Adrenal gland (tissue), 12 donors: ENCODE measurements around the gene PELI2. TPM values are rescaled to one million over a fixed set of nuclear protein-coding genes. Genes with fewer than 3 reads are reported as not detected.

Experiments
- DNase-seq, 7 donors: peaks; one replicate each; pipeline ENCODE4 v3.0.0-alpha.2; 2019 to 2020
- H3K27ac ChIP-seq, 5 donors: fragments of 200-600 bp; sonication (generic) in 4 of 5; 1 replicate in 3 of 5; 2 replicates in 2 of 5; pipeline versions ENCODE4 v1.5.1 to v1.8.0; 2016 to 2020; ENCODE audit warnings: mild to moderate bottlenecking in 1 of 5
- H3K27me3 ChIP-seq: fragments of 200-600 bp; 2 replicates; pipeline ENCODE4 v1.8.0; 2021
- H3K36me3 ChIP-seq, 2 donors: fragments of 200-600 bp; replicated peaks in 1 of 2; 1 replicate in 1 of 2; 2 replicates in 1 of 2; pipeline versions ENCODE4 v1.5.1 to v1.8.0; 2018 to 2022
- H3K4me1 ChIP-seq, 2 donors: fragments of 200-600 bp; replicated peaks in 1 of 2; 1 replicate in 1 of 2; 2 replicates in 1 of 2; pipeline versions ENCODE4 v1.5.1 to v1.8.0; 2018 to 2021
- H3K4me3 ChIP-seq, 4 donors: fragments of 200-600 bp; sonication (generic) in 3 of 4; one replicate each; pipeline ENCODE4 v1.5.1; 2016 to 2018
- H3K9me3 ChIP-seq, 3 donors: fragments of 200-600 bp; sonication (generic) in 1 of 3; replicated peaks in 1 of 3; 1 replicate in 2 of 3; 2 replicates in 1 of 3; pipeline versions ENCODE4 v1.5.1 to v1.8.0; 2016 to 2021
- CTCF ChIP-seq, 6 experiments: fragments of 450-650 bp in 4 of 6; fragments of 200-600 bp in 2 of 6; sonication (generic) in 1 of 6; IDR thresholded peaks; 1 replicate in 5 of 6; 2 replicates in 1 of 6; pipeline versions ENCODE4 v1.5.1 to v1.8.0; 2016 to 2021; ENCODE audit warnings: antibody characterized with exemption in 6 of 6, mild to moderate bottlenecking in 2 of 6, moderate library complexity in 1 of 6
- POLR2A ChIP-seq, 2 donors: fragments of 450-650 bp; IDR thresholded peaks; one replicate each; pipeline ENCODE4 v1.6.1; 2017; ENCODE audit warnings: antibody characterized with exemption in 2 of 2, mild to moderate bottlenecking in 2 of 2, moderate library complexity in 1 of 2
- WGBS, 4 donors: extraction: QIAGEN DNeasy Blood & Tissue Kit in 2 of 4; methylation state at CpG; one replicate each; pipeline versions ENCODE4 v1.1.5 to v1.1.7; 2013 to 2017; 5-methylcytosine and 5-hydroxymethylcytosine counted together
- intact Hi-C, 2 donors: fragments of 100-400 bp; cut with DNase I; formaldehyde crosslinking; loops; one replicate each; pipeline versions ENCODE4 v1.14.1 to v1.15.0; 2022 to 2023
- polyA plus RNA-seq, 3 donors: library from polyadenylated mRNA; stranded (reverse); fragments of 200-250 nt in 2 of 3; fragments of 350-450 nt in 1 of 3; fragmentation: Illumina TruSeq in 1 of 3; extraction: RNeasy Lipid Tissue Mini Kit (QIAGEN cat#74804) in 1 of 3; gene quantifications; one replicate each; pipeline ENCODE4 v1.2.3, GENCODE V29; 2013 to 2014
- total RNA-seq, 9 donors: library from RNA; depleted of rRNA in 4 of 9; stranded (reverse); fragments of >200 nt in 4 of 9; fragments of 120-200 nt in 1 of 9; fragmentation: NEBNext Ultra II Directional in 1 of 9; extraction: Animal tissue kit (Norgen Biotek cat#: 25700) in 1 of 9; gene quantifications; one replicate each; pipeline versions ENCODE4 v1.1.0 to v1.2.4, GENCODE V29; 2013 to 2023
- donor health status: healthy with polysubstance abuse.
- donor health status: Bipolar disorder and iron deficiency.
- donor health status: DM: yes; HTN: yes; CAD: no.
- donor health status: DM: no; HTN: no; CAD: no.
- donor health status: DM: no; HTN: no; CAD: no.
- donor health status: DM: yes; HTN: yes; CAD: no.

PELI2 gene
- total and polyA plus RNA-seq, 12 donors: 1.4 to 14.1 (median 5.9) TPM

- DNase-seq: no peak
- intact Hi-C loops: no loop called here
- no peaks in the 10 kb centered on the region for H3K9me3 ChIP-seq
- no peaks in the 10 kb centered on the region for H3K4me1 ChIP-seq
- H3K36me3 ChIP-seq: no peaks in the 10 kb centered on the region
- no peaks in the 10 kb centered on the region for H3K27me3 ChIP-seq
- H3K4me3 ChIP-seq: no peak overlapping the region
- 65 to 91% (median 78%) methylated on average over 9 of the region's 9 CpGs for WGBS, 4 donors
- no peak for TF ChIP-seq CTCF (IDR thresholded peaks at IDR 0.05)
- TF ChIP-seq POLR2A (IDR thresholded peaks at IDR 0.05): no peak
- no peak overlapping the region for H3K27ac ChIP-seq
These were observed 19.6 kb downstream of the PELI2 start for GRCh38 chr14:56137849-56138248.

GRCh38 chr14:56138928-56139327 lies 20.7 kb downstream of the PELI2 start:
- no peak for TF ChIP-seq POLR2A (IDR thresholded peaks at IDR 0.05)
- no peak for TF ChIP-seq CTCF (IDR thresholded peaks at IDR 0.05)
- no peak for DNase-seq
- H3K4me3 ChIP-seq: no peak overlapping the region
- H3K9me3 ChIP-seq: no peaks in the 10 kb centered on the region
- H3K4me1 ChIP-seq: no peaks in the 10 kb centered on the region
- WGBS, 4 donors: 66 to 85% (median 71%) methylated on average over 2 of the region's 2 CpGs
- no peaks in the 10 kb centered on the region for H3K36me3 ChIP-seq
- no peaks in the 10 kb centered on the region for H3K27me3 ChIP-seq
- intact Hi-C loops: no loop called here
- no peak overlapping the region for H3K27ac ChIP-seq

GRCh38 chr14:56142314-56142713 lies 24.1 kb downstream of the PELI2 start:
- Histone ChIP-seq H3K36me3 (no peaks in the 10 kb centered on the region), H3K27me3 (no peaks in the 10 kb centered on the region), H3K4me1 (no peaks in the 10 kb centered on the region), H3K27ac (no peak overlapping the region), H3K4me3 (no peak overlapping the region), H3K9me3 (no peaks in the 10 kb centered on the region)
- intact Hi-C loops: no loop called here
- no peak for DNase-seq
- WGBS, 4 donors: 88 to 97% (median 94%) methylated on average over 4 of the region's 4 CpGs
- TF ChIP-seq POLR2A (IDR thresholded peaks at IDR 0.05): no peak
- no peak for TF ChIP-seq CTCF (IDR thresholded peaks at IDR 0.05)

- 83 to 94% (median 90%) methylated on average over 1 of the region's 1 CpG for WGBS, 4 donors
- H3K36me3 ChIP-seq: no peaks in the 10 kb centered on the region
- no peaks in the 10 kb centered on the region for H3K9me3 ChIP-seq
- H3K4me1 ChIP-seq: peaks cover 0 to 2% of the 10 kb centered on the region in 2 donors
- intact Hi-C loops: no loop called here
- TF ChIP-seq CTCF (IDR thresholded peaks at IDR 0.05): no peak
- no peak for TF ChIP-seq POLR2A (IDR thresholded peaks at IDR 0.05)
- no peak overlapping the region for H3K4me3 ChIP-seq
- H3K27me3 ChIP-seq: no peaks in the 10 kb centered on the region
- no peak for DNase-seq
- H3K27ac ChIP-seq: no peak overlapping the region
These were observed 24.8 kb downstream of the PELI2 start for GRCh38 chr14:56143025-56143424.
